ENCODE results near the gene GAREM2.

GRCh38 chr2:26172189-26172870 is 558 bp upstream of the GAREM2 start:
- no peak for TF ChIP-seq POLR2AphosphoS5 (IDR thresholded peaks at IDR 0.05; ENCODE audit: low read depth, low read length)
- TF ChIP-seq POLR2A (IDR thresholded peaks at IDR 0.05; ENCODE audit: low read depth, low read length), result no peak

All from GM12892 (cell line).